Cardiac fibroblast (primary cell): ENCODE data around the gene C2orf80.

Experiments used
- DNase-seq, 2 donors: peaks; one replicate each; pipeline versions ENCODE4 v3.0.0 to v3.0.0-alpha.2; 2010; ENCODE audit warnings: low read depth in 2 of 2
- H3K4me3 ChIP-seq, 2 donors: replicated peaks in 1 of 2; 1 replicate in 1 of 2; 2 replicates in 1 of 2; pipeline ENCODE4 v1.5.1; 2011; ENCODE audit warnings: low read depth in 2 of 2, low read length in 2 of 2, mild to moderate bottlenecking in 2 of 2, moderate library complexity in 1 of 2
- TF ChIP-seq, protein P1 (sequence below): IDR thresholded peaks from one replicate; pipeline ENCODE4 v1.5.1; 2011; ENCODE audit warnings: low read depth, mild to moderate bottlenecking, low read length, inconsistent platforms

The C2orf80 gene

DNA sequence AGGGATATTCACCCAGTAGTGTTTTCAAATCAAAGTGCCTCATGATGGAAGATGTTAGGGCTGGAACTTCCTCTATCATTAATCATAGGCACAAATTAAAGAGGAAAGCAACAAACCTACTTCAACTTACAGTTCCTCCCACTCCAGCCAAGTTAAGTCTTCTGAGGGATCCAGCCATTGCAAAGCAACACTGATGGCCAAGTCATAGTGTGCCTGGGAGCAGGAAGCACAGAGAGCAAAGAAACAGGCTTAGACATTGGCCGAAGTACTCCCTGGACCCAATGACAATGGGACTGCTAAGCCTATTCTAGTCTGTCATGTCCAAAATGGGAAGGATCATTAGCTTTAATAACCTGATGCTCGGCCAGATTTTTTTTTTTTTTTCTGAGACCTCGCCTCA, 7.0 kb downstream of the C2orf80 start:
- DNase-seq, result no peak
- no peak overlapping the region for H3K4me3 ChIP-seq
- TF ChIP-seq, protein P1, sequence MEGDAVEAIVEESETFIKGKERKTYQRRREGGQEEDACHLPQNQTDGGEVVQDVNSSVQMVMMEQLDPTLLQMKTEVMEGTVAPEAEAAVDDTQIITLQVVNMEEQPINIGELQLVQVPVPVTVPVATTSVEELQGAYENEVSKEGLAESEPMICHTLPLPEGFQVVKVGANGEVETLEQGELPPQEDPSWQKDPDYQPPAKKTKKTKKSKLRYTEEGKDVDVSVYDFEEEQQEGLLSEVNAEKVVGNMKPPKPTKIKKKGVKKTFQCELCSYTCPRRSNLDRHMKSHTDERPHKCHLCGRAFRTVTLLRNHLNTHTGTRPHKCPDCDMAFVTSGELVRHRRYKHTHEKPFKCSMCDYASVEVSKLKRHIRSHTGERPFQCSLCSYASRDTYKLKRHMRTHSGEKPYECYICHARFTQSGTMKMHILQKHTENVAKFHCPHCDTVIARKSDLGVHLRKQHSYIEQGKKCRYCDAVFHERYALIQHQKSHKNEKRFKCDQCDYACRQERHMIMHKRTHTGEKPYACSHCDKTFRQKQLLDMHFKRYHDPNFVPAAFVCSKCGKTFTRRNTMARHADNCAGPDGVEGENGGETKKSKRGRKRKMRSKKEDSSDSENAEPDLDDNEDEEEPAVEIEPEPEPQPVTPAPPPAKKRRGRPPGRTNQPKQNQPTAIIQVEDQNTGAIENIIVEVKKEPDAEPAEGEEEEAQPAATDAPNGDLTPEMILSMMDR, result no peak

GRCh38 chr2:208179028-208179609, 10.7 kb downstream of the C2orf80 start:
- DNase-seq, result no peak
- no peak overlapping the region for H3K4me3 ChIP-seq
- TF ChIP-seq, protein P1, result no peak

GRCh38 chr2:208175840-208176153, 14.0 kb downstream of the C2orf80 start:
- H3K4me3 ChIP-seq, result no peak overlapping the region
- TF ChIP-seq, protein P1, result no peak
- no peak for DNase-seq

DNA sequence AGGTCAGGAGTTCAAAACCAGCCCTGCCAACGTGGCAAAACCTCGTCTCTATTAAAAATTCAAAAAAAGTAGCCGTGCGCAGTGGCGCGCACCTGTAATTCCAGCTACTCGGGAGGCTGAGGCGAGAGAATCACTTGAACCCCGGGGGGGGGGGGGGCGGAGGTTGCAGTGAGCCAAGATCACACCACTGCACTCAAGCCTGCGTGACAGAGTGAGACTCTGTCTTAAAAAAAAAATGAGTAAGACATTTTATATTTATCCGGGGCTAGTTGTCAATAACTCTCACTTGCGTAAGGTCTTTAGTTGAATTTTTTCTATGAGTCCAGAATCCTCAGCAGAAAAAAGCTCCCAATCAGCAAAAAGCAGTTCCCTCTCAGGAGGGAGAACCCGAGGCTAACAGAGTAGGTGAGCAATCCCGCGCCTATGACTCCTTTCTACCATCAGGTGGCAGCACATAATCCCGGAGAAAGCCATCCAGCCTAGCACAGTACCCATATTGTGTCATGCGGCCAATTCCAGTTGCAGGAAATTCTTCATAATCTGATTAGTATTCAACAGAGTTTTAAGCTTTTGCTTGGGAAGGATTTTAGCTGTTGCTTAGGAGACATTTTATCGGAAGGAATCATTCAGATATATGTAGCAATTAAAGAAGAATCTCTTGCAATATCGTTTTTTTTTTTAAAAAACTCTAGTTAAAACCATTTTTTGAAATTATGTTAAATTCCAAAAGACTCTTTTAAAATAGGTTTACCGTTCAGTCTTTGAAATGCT, 14.6 kb downstream of the C2orf80 start:
- no peak overlapping the region for H3K4me3 ChIP-seq
- DNase-seq, result peak; percentile 86 to 88
- TF ChIP-seq, protein P1, result peak; percentile 93

DNA sequence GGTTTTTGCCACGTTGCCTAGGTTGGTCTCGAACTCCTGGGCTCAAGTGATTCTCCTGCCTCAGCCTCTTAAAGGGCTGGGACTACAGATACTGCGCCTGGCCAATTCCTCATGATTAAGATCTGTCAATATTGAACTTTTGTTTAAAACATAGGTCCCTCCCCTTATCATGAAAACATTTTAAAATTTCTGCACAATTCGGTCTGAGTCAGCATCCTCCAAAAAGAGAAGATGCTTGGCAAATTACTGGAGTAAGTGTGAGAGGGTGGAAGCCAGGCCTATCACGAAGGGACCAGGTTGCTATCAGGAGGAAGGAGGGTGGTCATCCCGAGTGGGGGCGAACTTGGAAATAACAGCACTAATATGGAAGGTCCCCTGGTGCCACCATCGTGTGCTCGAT, 15.7 kb downstream of the C2orf80 start:
- DNase-seq, result no peak
- H3K4me3 ChIP-seq, result no peak overlapping the region
- TF ChIP-seq, protein P1, result no peak

- no peak for DNase-seq
- H3K4me3 ChIP-seq, result no peak overlapping the region
- TF ChIP-seq, protein P1, result no peak
These were observed 17.7 kb downstream of the C2orf80 start for GRCh38 chr2:208172125-208172524.
